Esophagus muscularis mucosa (tissue), 4 donors: ENCODE results near the gene PPDPF. TPM values are rescaled to one million over a fixed set of nuclear protein-coding genes. Genes with fewer than 3 reads are reported as not detected.
"Not testable (repeated sequence)": the region's sequence is repeated elsewhere in the genome, so short reads cannot be mapped to it uniquely, and the experiment has no call there.

Experiments used
- DNase-seq: peaks from one replicate; pipeline ENCODE4 v3.0.0-alpha.2; 2017; ENCODE audit errors: extremely low spot score
- H3K27ac ChIP-seq, 4 donors: fragments of 200-600 bp; sonication (generic); replicated peaks in 1 of 4; 1 replicate in 3 of 4; 2 replicates in 1 of 4; pipeline ENCODE4 v1.5.1; 2016 to 2019; ENCODE audit warnings: mild to moderate bottlenecking in 1 of 4
- H3K27me3 ChIP-seq, 4 donors: fragments of 200-600 bp; sonication (generic); one replicate each; pipeline versions ENCODE4 v1.5.1 to v1.6.0; 2016 to 2019
- H3K36me3 ChIP-seq, 4 donors: fragments of 200-600 bp; sonication (generic); one replicate each; pipeline ENCODE4 v1.5.1; 2016 to 2019
- H3K4me1 ChIP-seq, 4 donors: fragments of 200-600 bp; sonication (generic); one replicate each; pipeline ENCODE4 v1.5.1; 2016 to 2019
- H3K4me3 ChIP-seq, 4 donors: fragments of 200-600 bp; sonication (generic); 1 replicate in 2 of 4; 2 replicates in 2 of 4; pipeline ENCODE4 v1.5.1; 2016 to 2019; ENCODE audit warnings: mild to moderate bottlenecking in 4 of 4, moderate library complexity in 1 of 4
- H3K9me3 ChIP-seq, 4 donors: fragments of 200-600 bp; sonication (generic); 1 replicate in 3 of 4; 2 replicates in 1 of 4; pipeline ENCODE4 v1.5.1; 2016 to 2019
- EP300 ChIP-seq: sonication (generic); formaldehyde crosslinking; IDR thresholded peaks from one replicate; pipeline ENCODE4 v1.6.1; 2017; ENCODE audit warnings: antibody characterized with exemption
- POLR2A ChIP-seq: fragments of 450-650 bp; IDR thresholded peaks from one replicate; pipeline ENCODE4 v1.6.1; 2017; ENCODE audit warnings: antibody characterized with exemption, moderate library complexity, mild to moderate bottlenecking, low read depth
- POLR2AphosphoS5 ChIP-seq, 2 donors: sonication (generic); formaldehyde crosslinking; IDR thresholded peaks; one replicate each; pipeline ENCODE4 v1.6.1; 2017; ENCODE audit warnings: antibody characterized with exemption in 2 of 2
- WGBS: methylation state at CpG from one replicate; pipeline ENCODE4 v1.1.5; 2018; 5-methylcytosine and 5-hydroxymethylcytosine counted together
- intact Hi-C: fragments of 100-400 bp; cut with DNase I; formaldehyde crosslinking; loops from one replicate; pipeline ENCODE4 v1.15.1; 2023
- total RNA-seq, 4 donors: library from RNA; depleted of rRNA; stranded (reverse); fragments of >200 nt; gene quantifications; one replicate each; pipeline versions ENCODE4 v1.1.0 to v1.2.1, GENCODE V29; 2016
- TF ChIP-seq, protein P1 (sequence below), 3 experiments: fragments of 200-600 bp in 2 of 3; fragments of 450-650 bp in 1 of 3; sonication (generic) in 2 of 3; IDR thresholded peaks; one replicate each; pipeline ENCODE4 v1.5.1; 2017 to 2019; ENCODE audit warnings: antibody characterized with exemption in 3 of 3, mild to moderate bottlenecking in 2 of 3, moderate library complexity in 1 of 3

PPDPF gene
- total RNA-seq, 4 donors from 2014 or later, result 150 to 291 (median 270) TPM

DNA sequence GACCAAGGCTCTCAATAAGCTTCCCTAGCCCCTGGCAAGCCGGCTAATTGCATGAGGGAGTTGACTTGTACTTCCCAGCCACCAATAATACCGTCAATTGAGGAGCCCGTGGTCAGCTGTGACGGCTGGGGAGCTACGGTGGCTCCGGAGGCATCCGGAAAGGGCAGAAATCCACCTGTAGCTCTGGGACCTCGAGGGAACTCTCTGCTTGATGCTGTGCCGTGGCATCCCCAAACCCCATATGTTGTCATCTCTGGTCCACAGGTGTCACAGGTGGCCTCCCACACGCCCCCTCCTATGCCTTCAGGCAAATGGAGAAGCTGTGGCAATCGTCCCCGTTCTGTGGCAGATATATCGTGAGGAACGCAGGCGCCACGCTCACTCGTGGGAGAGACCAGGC is 42.6 kb upstream of the PPDPF start:
- H3K4me3 ChIP-seq, result no peak overlapping the region
- H3K4me1 ChIP-seq, result no peaks in the 10 kb centered on the region
- peaks cover 5 to 100% (median 35%) of the 10 kb centered on the region in 4 donors for H3K27me3 ChIP-seq
- no peaks in the 10 kb centered on the region for H3K36me3 ChIP-seq
- no peak for TF ChIP-seq EP300
- TF ChIP-seq POLR2AphosphoS5 (IDR thresholded peaks at IDR 0.05), result no peak
- no peak for TF ChIP-seq POLR2A
- TF ChIP-seq, protein P1, sequence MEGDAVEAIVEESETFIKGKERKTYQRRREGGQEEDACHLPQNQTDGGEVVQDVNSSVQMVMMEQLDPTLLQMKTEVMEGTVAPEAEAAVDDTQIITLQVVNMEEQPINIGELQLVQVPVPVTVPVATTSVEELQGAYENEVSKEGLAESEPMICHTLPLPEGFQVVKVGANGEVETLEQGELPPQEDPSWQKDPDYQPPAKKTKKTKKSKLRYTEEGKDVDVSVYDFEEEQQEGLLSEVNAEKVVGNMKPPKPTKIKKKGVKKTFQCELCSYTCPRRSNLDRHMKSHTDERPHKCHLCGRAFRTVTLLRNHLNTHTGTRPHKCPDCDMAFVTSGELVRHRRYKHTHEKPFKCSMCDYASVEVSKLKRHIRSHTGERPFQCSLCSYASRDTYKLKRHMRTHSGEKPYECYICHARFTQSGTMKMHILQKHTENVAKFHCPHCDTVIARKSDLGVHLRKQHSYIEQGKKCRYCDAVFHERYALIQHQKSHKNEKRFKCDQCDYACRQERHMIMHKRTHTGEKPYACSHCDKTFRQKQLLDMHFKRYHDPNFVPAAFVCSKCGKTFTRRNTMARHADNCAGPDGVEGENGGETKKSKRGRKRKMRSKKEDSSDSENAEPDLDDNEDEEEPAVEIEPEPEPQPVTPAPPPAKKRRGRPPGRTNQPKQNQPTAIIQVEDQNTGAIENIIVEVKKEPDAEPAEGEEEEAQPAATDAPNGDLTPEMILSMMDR (IDR thresholded peaks at IDR 0.05), result no peak
- WGBS, result 63% methylated on average over 17 of the region's 17 CpGs
- no peak overlapping the region for H3K27ac ChIP-seq
- intact Hi-C loops, result no loop called here
- no peaks in the 10 kb centered on the region for H3K9me3 ChIP-seq
- no peak for DNase-seq

DNA sequence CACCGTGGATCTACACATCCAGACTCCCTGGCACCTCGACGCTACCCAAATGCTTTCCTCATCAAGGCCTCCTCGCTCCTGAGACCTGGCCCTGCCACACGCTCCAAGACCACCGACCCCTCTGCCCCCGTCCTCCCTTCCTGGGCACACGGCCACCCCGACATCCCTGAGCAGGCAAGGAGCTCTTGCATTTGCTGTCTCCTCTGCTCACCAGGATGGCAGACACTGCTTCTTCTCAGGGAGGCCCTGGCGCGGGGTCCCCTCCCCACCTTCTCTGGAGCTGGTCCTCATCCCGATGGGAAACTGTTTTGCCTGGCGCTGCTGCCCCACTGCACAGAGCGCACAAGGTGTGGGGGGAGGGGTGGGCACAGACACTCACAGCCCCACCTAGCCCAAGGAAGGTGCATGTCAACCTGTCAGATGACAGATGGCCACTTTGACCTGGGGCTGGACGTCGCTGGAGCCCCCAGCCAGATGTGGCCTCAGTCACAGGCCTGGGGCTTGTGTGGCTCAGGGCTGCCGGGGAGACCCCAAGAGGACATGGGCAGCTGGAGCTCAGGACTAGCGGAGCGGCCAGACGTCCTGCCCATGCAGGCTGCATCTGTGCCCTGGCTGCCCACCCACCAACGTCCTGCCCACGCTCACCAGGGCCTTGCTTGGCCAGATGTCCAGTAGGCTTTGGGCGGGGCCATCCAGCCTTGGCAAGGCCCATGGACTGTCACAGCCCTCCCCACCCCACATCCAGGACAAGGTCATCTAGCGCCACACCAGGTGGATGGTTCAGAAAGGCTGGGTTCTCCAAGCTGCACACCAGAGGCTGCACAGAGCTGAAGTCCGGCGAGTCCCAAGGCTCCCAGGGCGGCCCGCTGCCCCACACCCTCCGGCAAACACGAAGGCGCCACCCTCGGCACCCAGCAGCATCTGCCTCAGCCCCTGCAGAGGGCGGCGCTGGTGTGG is 41.9 kb upstream of the PPDPF start:
- intact Hi-C loops, result no loop called here
- Histone ChIP-seq H3K4me3 (no peak overlapping the region), H3K36me3 (no peaks in the 10 kb centered on the region), H3K27me3 (peaks cover 0 to 100% (median 29%) of the 10 kb centered on the region in 4 donors), H3K9me3 (no peaks in the 10 kb centered on the region), H3K27ac (no peak overlapping the region), H3K4me1 (peaks cover 0 to 6% (median 0%) of the 10 kb centered on the region in 4 donors)
- DNase-seq, result no peak
- WGBS, result 79% methylated on average over 19 of the region's 34 CpGs
- TF ChIP-seq EP300 (no peak), POLR2A (no peak), POLR2AphosphoS5 (IDR thresholded peaks at IDR 0.05) (no peak)
- TF ChIP-seq, protein P1 (IDR thresholded peaks at IDR 0.05), result no peak

DNA sequence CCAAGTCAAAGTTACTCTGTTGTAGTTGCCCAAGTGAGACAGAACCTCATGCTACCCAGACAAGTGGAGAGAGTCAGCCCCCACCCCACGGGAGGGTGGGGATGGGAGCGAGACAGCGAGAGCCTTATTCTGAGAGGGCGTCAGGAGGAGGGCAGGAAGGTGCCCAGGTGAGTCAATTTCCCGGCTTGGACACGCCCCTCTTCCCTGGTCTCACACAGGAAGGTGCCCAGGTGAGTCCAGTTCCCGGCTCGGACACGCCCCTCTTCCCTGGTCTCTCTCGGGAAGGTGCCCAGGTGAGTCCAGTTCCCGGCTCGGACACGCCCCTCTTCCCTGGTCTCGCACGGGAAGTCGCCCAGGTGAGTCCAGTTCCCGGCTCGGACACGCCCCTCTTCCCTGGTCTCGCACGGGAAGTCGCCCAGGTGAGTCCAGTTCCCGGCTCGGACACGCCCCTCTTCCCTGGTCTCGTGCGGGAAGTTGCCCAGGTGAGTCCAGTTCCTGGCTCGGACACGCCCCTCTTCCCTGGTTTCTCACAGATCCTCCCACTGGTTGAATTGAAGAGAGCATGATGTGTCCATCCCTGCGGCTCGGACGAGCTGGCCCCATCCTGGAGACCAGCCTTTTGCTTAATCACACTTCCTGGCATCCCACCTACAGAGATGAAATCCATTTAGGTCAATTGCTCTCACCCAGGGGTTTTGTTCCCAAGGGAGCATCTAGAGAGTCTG is 40.7 kb upstream of the PPDPF start:
- DNase-seq, H3K4me1 ChIP-seq, H3K27ac ChIP-seq, H3K9me3 ChIP-seq, H3K4me3 ChIP-seq, H3K36me3 ChIP-seq, intact Hi-C loops: not testable (repeated sequence)
- H3K27me3 ChIP-seq, result peaks cover 0 to 100% (median 20%) of the 10 kb centered on the region in 4 donors
- 67% methylated on average over 31 of the region's 32 CpGs for WGBS

- 53% methylated on average over 9 of the region's 12 CpGs for WGBS
- peaks cover 0 to 6% (median 0%) of the 10 kb centered on the region in 4 donors for H3K4me1 ChIP-seq
- TF ChIP-seq EP300 (no peak), POLR2AphosphoS5 (IDR thresholded peaks at IDR 0.05) (no peak), POLR2A (no peak)
- TF ChIP-seq, protein P1 (IDR thresholded peaks at IDR 0.05), result no peak
- no peak overlapping the region for H3K4me3 ChIP-seq
- intact Hi-C loops, result no loop called here
- no peak for DNase-seq
- H3K36me3 ChIP-seq, result no peaks in the 10 kb centered on the region
- no peak overlapping the region for H3K27ac ChIP-seq
- peaks cover 0 to 8% (median 4%) of the 10 kb centered on the region in 4 donors for H3K9me3 ChIP-seq
- H3K27me3 ChIP-seq, result peaks cover 0 to 100% (median 13%) of the 10 kb centered on the region in 4 donors
Observed at GRCh38 chr20:63481503-63481902, 39.1 kb upstream of the PPDPF start.

GRCh38 chr20:63482021-63482587 is 38.5 kb upstream of the PPDPF start:
- TF ChIP-seq, protein P1 (IDR thresholded peaks at IDR 0.05), result no peak
- TF ChIP-seq EP300 (no peak), POLR2AphosphoS5 (IDR thresholded peaks at IDR 0.05) (no peak), POLR2A (no peak)
- H3K27ac ChIP-seq, result no peak overlapping the region
- no peak overlapping the region for H3K4me3 ChIP-seq
- peaks cover 0 to 6% (median 0%) of the 10 kb centered on the region in 4 donors for H3K4me1 ChIP-seq
- H3K27me3 ChIP-seq, result peaks cover 0 to 100% (median 13%) of the 10 kb centered on the region in 4 donors
- H3K9me3 ChIP-seq, result peaks cover 0 to 9% (median 4%) of the 10 kb centered on the region in 4 donors
- 52% methylated on average over 9 of the region's 11 CpGs for WGBS
- no peak for DNase-seq
- intact Hi-C loops, result no loop called here
- H3K36me3 ChIP-seq, result no peaks in the 10 kb centered on the region
